Tibial nerve (tissue), 4 donors: ENCODE measurements around the gene ASPSCR1. TPM values are rescaled to one million over a fixed set of nuclear protein-coding genes. Genes with fewer than 3 reads are reported as not detected.
A peak's percentile ranks its signal among the peaks of the same experiment; 100 is the strongest.

Experiments
- DNase-seq, 2 donors: peaks; one replicate each; pipeline ENCODE4 v3.0.0-alpha.2; 2019; ENCODE audit warnings: low spot score in 2 of 2
- H3K27ac ChIP-seq, 4 donors: fragments of 200-600 bp; sonication (generic) in 3 of 4; one replicate each; pipeline ENCODE4 v1.5.1; 2017 to 2019; ENCODE audit warnings: mild to moderate bottlenecking in 1 of 4
- H3K27me3 ChIP-seq, 2 donors: fragments of 200-600 bp; sonication (generic) in 1 of 2; one replicate each; pipeline versions ENCODE4 v1.5.1 to v1.6.0; 2017 to 2019
- H3K36me3 ChIP-seq, 3 donors: fragments of 200-600 bp; sonication (generic); one replicate each; pipeline ENCODE4 v1.5.1; 2018 to 2019
- H3K4me1 ChIP-seq, 4 donors: fragments of 200-600 bp; sonication (generic) in 3 of 4; one replicate each; pipeline ENCODE4 v1.5.1; 2017 to 2019
- H3K4me3 ChIP-seq, 4 donors: fragments of 200-600 bp; sonication (generic) in 3 of 4; one replicate each; pipeline ENCODE4 v1.5.1; 2017 to 2019; ENCODE audit warnings: mild to moderate bottlenecking in 1 of 4, moderate library complexity in 1 of 4
- H3K9me3 ChIP-seq, 4 donors: fragments of 200-600 bp; sonication (generic) in 3 of 4; one replicate each; pipeline ENCODE4 v1.5.1; 2017 to 2019
- CTCF ChIP-seq, 5 experiments: fragments of 200-600 bp in 3 of 5; fragments of 450-650 bp in 2 of 5; sonication (generic) in 3 of 5; IDR thresholded peaks; one replicate each; pipeline ENCODE4 v1.5.1; 2016 to 2019; ENCODE audit warnings: antibody characterized with exemption in 5 of 5, mild to moderate bottlenecking in 3 of 5, moderate library complexity in 2 of 5
- EP300 ChIP-seq, 2 donors: sonication (generic); formaldehyde crosslinking; IDR thresholded peaks; one replicate each; pipeline ENCODE4 v1.6.1; 2017; ENCODE audit warnings: antibody characterized with exemption in 2 of 2, mild to moderate bottlenecking in 1 of 2
- POLR2A ChIP-seq, 2 donors: fragments of 450-650 bp; IDR thresholded peaks; one replicate each; pipeline ENCODE4 v1.6.1; 2017; ENCODE audit warnings: antibody characterized with exemption in 2 of 2, mild to moderate bottlenecking in 2 of 2, moderate library complexity in 2 of 2
- WGBS, 2 donors: methylation state at CpG; one replicate each; pipeline ENCODE4 v1.1.5; 2018; 5-methylcytosine and 5-hydroxymethylcytosine counted together
- total RNA-seq, 4 donors: library from RNA; depleted of rRNA; stranded (reverse); fragments of >200 nt; gene quantifications; one replicate each; pipeline ENCODE4 v1.1.0, GENCODE V29; 2016

ASPSCR1 gene
- total RNA-seq, 4 donors from 2014 or later, result 32.9 to 82.8 (median 55.6) TPM

- peak overlapping the region in 1 of 4 donors; percentile 69 for H3K27ac ChIP-seq
- H3K4me1 ChIP-seq, result peaks cover 0 to 51% (median 27%) of the 10 kb centered on the region in 4 donors
- H3K27me3 ChIP-seq, result no peaks in the 10 kb centered on the region
- H3K4me3 ChIP-seq, result peak overlapping the region in 1 of 4 donors; percentile 13
- H3K9me3 ChIP-seq, result no peaks in the 10 kb centered on the region
- WGBS, 2 donors, result 36 to 45% methylated on average over 33 to 38 of the region's 39 CpGs
- no peak for DNase-seq
- TF ChIP-seq EP300 (IDR thresholded peaks at IDR 0.05) (no peak), POLR2A (IDR thresholded peaks at IDR 0.05) (no peak), CTCF (IDR thresholded peaks at IDR 0.05) (no peak)
- peaks cover 0 to 23% (median 0%) of the 10 kb centered on the region in 3 donors for H3K36me3 ChIP-seq
Observed at GRCh38 chr17:81994593-81995462, 17.4 kb downstream of the ASPSCR1 start.

- Histone ChIP-seq H3K27ac (peak overlapping the region in 1 of 4 donors; percentile 69), H3K4me3 (no peak overlapping the region), H3K27me3 (no peaks in the 10 kb centered on the region), H3K36me3 (peaks cover 0 to 15% (median 0%) of the 10 kb centered on the region in 3 donors), H3K9me3 (no peaks in the 10 kb centered on the region), H3K4me1 (peaks cover 0 to 51% (median 27%) of the 10 kb centered on the region in 4 donors)
- TF ChIP-seq CTCF (IDR thresholded peaks at IDR 0.05) (no peak), POLR2A (IDR thresholded peaks at IDR 0.05) (no peak), EP300 (IDR thresholded peaks at IDR 0.05) (no peak)
- DNase-seq, result no peak
- WGBS, 2 donors, result 83 to 84% methylated on average over 20 to 28 of the region's 29 CpGs
Observed at GRCh38 chr17:81995463-81996231, 18.2 kb downstream of the ASPSCR1 start.

- 87 to 93% methylated on average over 27 to 28 of the region's 28 CpGs for WGBS, 2 donors
- no peak for DNase-seq
- Histone ChIP-seq H3K9me3 (no peaks in the 10 kb centered on the region), H3K36me3 (peaks cover 0 to 20% (median 0%) of the 10 kb centered on the region in 3 donors), H3K27ac (no peak overlapping the region), H3K4me1 (peaks cover 0 to 45% (median 24%) of the 10 kb centered on the region in 4 donors), H3K27me3 (no peaks in the 10 kb centered on the region), H3K4me3 (no peak overlapping the region)
- TF ChIP-seq CTCF (IDR thresholded peaks at IDR 0.05) (no peak), POLR2A (IDR thresholded peaks at IDR 0.05) (no peak), EP300 (IDR thresholded peaks at IDR 0.05) (no peak)
Observed at GRCh38 chr17:81996232-81996756, 18.9 kb downstream of the ASPSCR1 start.

GRCh38 chr17:81996757-81997441, 19.5 kb downstream of the ASPSCR1 start:
- TF ChIP-seq EP300 (IDR thresholded peaks at IDR 0.05), result no peak
- TF ChIP-seq CTCF (IDR thresholded peaks at IDR 0.05), result no peak
- TF ChIP-seq POLR2A (IDR thresholded peaks at IDR 0.05), result no peak
- Histone ChIP-seq H3K27ac (no peak overlapping the region), H3K9me3 (no peaks in the 10 kb centered on the region), H3K27me3 (no peaks in the 10 kb centered on the region), H3K36me3 (peaks cover 0 to 20% (median 0%) of the 10 kb centered on the region in 3 donors), H3K4me1 (peaks cover 0 to 39% (median 19%) of the 10 kb centered on the region in 4 donors), H3K4me3 (no peak overlapping the region)
- no peak for DNase-seq
- 95 to 96% methylated on average over 30 of the region's 30 CpGs for WGBS, 2 donors
